Stimulated activated CD4-positive, alpha-beta T cell treated with anti-CD3 and anti-CD28 coated beads, Interleukin-1b, Interleukin-23, amount 100 ng/mL, for 4 hours (primary cell): ENCODE results near the gene PCDH18.
"Not testable (repeated sequence)": the region's sequence is repeated elsewhere in the genome, so short reads cannot be mapped to it uniquely, and the experiment has no call there.

Experiments
- DNase-seq, 2 donors: peaks; one replicate each; pipeline ENCODE4 v3.0.0-alpha.2; 2020; ENCODE audit warnings: low read depth in 2 of 2

PCDH18 gene

GRCh38 chr4:137529432-137529831, 2.9 kb downstream of the PCDH18 start:
- no peak for DNase-seq

GRCh38 chr4:137528673-137529072, 3.6 kb downstream of the PCDH18 start:
- DNase-seq, result no peak

- DNase-seq, result no peak
Measured at GRCh38 chr4:137526681-137527080, 5.6 kb downstream of the PCDH18 start.

GRCh38 chr4:137524725-137525369, 7.4 kb downstream of the PCDH18 start:
- no peak for DNase-seq

- DNase-seq, result no peak
Measured at GRCh38 chr4:137523329-137523728, 9.0 kb downstream of the PCDH18 start.

GRCh38 chr4:137521053-137521452, 11.2 kb downstream of the PCDH18 start:
- no peak for DNase-seq

GRCh38 chr4:137519406-137519805, 12.9 kb downstream of the PCDH18 start:
- DNase-seq, result no peak

- DNase-seq, result not testable (repeated sequence)
Measured at GRCh38 chr4:137517323-137517722, 15.0 kb downstream of the PCDH18 start.

- DNase-seq, result no peak
Measured at GRCh38 chr4:137514406-137515111, 17.7 kb downstream of the PCDH18 start.

- DNase-seq, result no peak
Measured at GRCh38 chr4:137510557-137511265, 21.6 kb downstream of the PCDH18 start.

- no peak for DNase-seq
Measured at GRCh38 chr4:137509855-137510282, 22.4 kb downstream of the PCDH18 start.

GRCh38 chr4:137502339-137503129, 29.8 kb downstream of the PCDH18 start:
- DNase-seq, result no peak

- not testable (repeated sequence) for DNase-seq
Measured at GRCh38 chr4:137496267-137496666, 36.0 kb downstream of the PCDH18 start.

- DNase-seq, result no peak
Measured at GRCh38 chr4:137495578-137495977, 36.7 kb downstream of the PCDH18 start.

GRCh38 chr4:137483313-137483959, 48.9 kb downstream of the PCDH18 start:
- DNase-seq, result not testable (repeated sequence)

GRCh38 chr4:137479657-137480056, 52.6 kb downstream of the PCDH18 start:
- DNase-seq, result not testable (repeated sequence)

- no peak for DNase-seq
Measured at GRCh38 chr4:137476345-137476744, 55.9 kb downstream of the PCDH18 start.

GRCh38 chr4:137474711-137475301, 57.5 kb downstream of the PCDH18 start:
- DNase-seq, result no peak

GRCh38 chr4:137471895-137472294, 60.4 kb downstream of the PCDH18 start:
- DNase-seq, result no peak

GRCh38 chr4:137471461-137471860, 60.8 kb downstream of the PCDH18 start:
- no peak for DNase-seq

GRCh38 chr4:137470806-137471205, 61.5 kb downstream of the PCDH18 start:
- DNase-seq, result no peak
